Loucy (cell line): Measurements from ENCODE around the gene SSBP2.

Experiments
- H2AFZ ChIP-seq: fragments of 200-600 bp; sonication (generic); 2 replicates; pipeline ENCODE4 v1.6.0; 2016; ENCODE audit warnings: antibody characterized with exemption, mild to moderate bottlenecking, low read length, moderate library complexity
- H3F3A ChIP-seq: fragments of 200-600 bp; 2 replicates; pipeline ENCODE4 v1.6.0; 2016; ENCODE audit warnings: antibody characterized with exemption, low read depth, mild to moderate bottlenecking
- H3K27me3 ChIP-seq: fragments of 200-600 bp; sonication (generic); 2 replicates; pipeline ENCODE4 v1.6.1; 2014; ENCODE audit warnings: low read length, mild to moderate bottlenecking; ENCODE audit not compliant: insufficient read depth, poor library complexity, severe bottlenecking
- H3K36me3 ChIP-seq: fragments of 200-600 bp; sonication (generic); 2 replicates; pipeline ENCODE4 v1.6.1; 2016; ENCODE audit warnings: low read length; ENCODE audit not compliant: insufficient read depth
- H3K4me1 ChIP-seq: fragments of 200-600 bp; sonication (generic); 2 replicates; pipeline ENCODE4 v1.5.1; 2014; ENCODE audit warnings: low read length, mild to moderate bottlenecking; ENCODE audit not compliant: insufficient read depth, poor library complexity, severe bottlenecking
- H3K4me2 ChIP-seq: fragments of 200-600 bp; sonication (generic); 2 replicates; pipeline ENCODE4 v1.6.0; 2014; ENCODE audit warnings: antibody characterized with exemption, low read length, low read depth, mild to moderate bottlenecking; ENCODE audit not compliant: poor library complexity, severe bottlenecking
- H3K4me3 ChIP-seq: fragments of 200-600 bp; sonication (generic); 2 replicates; pipeline ENCODE4 v1.5.1; 2014; ENCODE audit warnings: low read length, mild to moderate bottlenecking, mixed read lengths; ENCODE audit not compliant: poor library complexity, severe bottlenecking
- H3K79me2 ChIP-seq: fragments of 200-600 bp; sonication (generic); 2 replicates; pipeline ENCODE4 v1.6.1; 2014; ENCODE audit warnings: low read length; ENCODE audit not compliant: insufficient read depth
- H3K9ac ChIP-seq: fragments of 200-600 bp; sonication (generic); 2 replicates; pipeline ENCODE4 v1.6.0; 2014; ENCODE audit warnings: mild to moderate bottlenecking, low read depth, low read length, moderate library complexity; ENCODE audit not compliant: poor library complexity, severe bottlenecking
- H3K9me2 ChIP-seq: fragments of 200-600 bp; sonication (generic); replicated peaks from 2 replicates; pipeline ENCODE4 v1.6.1; 2016; ENCODE audit warnings: low read depth, low read length, mixed read lengths
- H3K9me3 ChIP-seq: fragments of 200-600 bp; sonication (generic); 2 replicates; pipeline ENCODE4 v1.6.1; 2014; ENCODE audit warnings: mild to moderate bottlenecking, antibody characterized with exemption, low read length, low read depth; ENCODE audit not compliant: insufficient read depth
- H4K20me1 ChIP-seq: fragments of 200-600 bp; sonication (generic); 2 replicates; pipeline ENCODE4 v1.6.0; 2014; ENCODE audit warnings: antibody characterized with exemption, low read length, mild to moderate bottlenecking; ENCODE audit not compliant: insufficient read depth, poor library complexity, severe bottlenecking
- CTCF ChIP-seq: fragments of 200-600 bp; sonication (generic); conservative IDR thresholded peaks from 2 replicates; pipeline ENCODE4 v1.5.1; 2014; ENCODE audit warnings: mild to moderate bottlenecking, antibody characterized with exemption, low read length
- EZH2phosphoT487 ChIP-seq: fragments of 200-600 bp; IDR thresholded peaks from 2 replicates; pipeline ENCODE4 v1.6.1; 2018; ENCODE audit warnings: antibody characterized with exemption, mild to moderate bottlenecking, moderate library complexity, borderline replicate concordance

Gene SSBP2

GRCh38 chr5:81752644-81752963, 1.7 kb upstream of the SSBP2 start:
- H3K4me3 ChIP-seq: peak overlapping the region; percentile 75
- H3K9ac ChIP-seq: peak overlapping the region; percentile 83
- H3K36me3 ChIP-seq: no peaks in the 10 kb centered on the region
- no peak for TF ChIP-seq EZH2phosphoT487
- H3K79me2 ChIP-seq: peaks cover 36% of the 10 kb centered on the region
- no peak overlapping the region for H2AFZ ChIP-seq
- peaks cover 38% of the 10 kb centered on the region for H3K4me1 ChIP-seq
- H3K27me3 ChIP-seq: no peaks in the 10 kb centered on the region
- H3K9me2 ChIP-seq: no peaks in the 10 kb centered on the region
- H3K4me2 ChIP-seq: peak overlapping the region; percentile 70
- no peaks in the 10 kb centered on the region for H3K9me3 ChIP-seq
- H4K20me1 ChIP-seq: peaks cover 20% of the 10 kb centered on the region
- H3F3A ChIP-seq: no peaks in the 10 kb centered on the region

- Histone ChIP-seq H3K79me2 (peaks cover 42% of the 10 kb centered on the region), H4K20me1 (peaks cover 25% of the 10 kb centered on the region), H3K36me3 (no peaks in the 10 kb centered on the region), H3K4me3 (peak overlapping the region; percentile 75), H3K4me1 (peaks cover 43% of the 10 kb centered on the region), H3K4me2 (peak overlapping the region; percentile 70), H3F3A (no peaks in the 10 kb centered on the region), H3K27me3 (no peaks in the 10 kb centered on the region), H3K9ac (peak overlapping the region; percentile 83), H3K9me2 (no peaks in the 10 kb centered on the region), H2AFZ (peak overlapping the region; percentile 82; the same call in 1 of the 2 replicates), H3K9me3 (no peaks in the 10 kb centered on the region)
- TF ChIP-seq CTCF: no peak
- TF ChIP-seq EZH2phosphoT487: no peak
Observed at GRCh38 chr5:81751836-81752643, 1.1 kb upstream of the SSBP2 start.

GRCh38 chr5:81750308-81751008, 439 bp downstream of the SSBP2 start:
- peaks cover 54% of the 10 kb centered on the region for H3K4me1 ChIP-seq
- H3K9ac ChIP-seq: peak overlapping the region; percentile 84
- H2AFZ ChIP-seq: no peak overlapping the region
- no peaks in the 10 kb centered on the region for H3K9me2 ChIP-seq
- H4K20me1 ChIP-seq: peaks cover 37% of the 10 kb centered on the region
- no peaks in the 10 kb centered on the region for H3K27me3 ChIP-seq
- H3K36me3 ChIP-seq: no peaks in the 10 kb centered on the region
- H3K4me3 ChIP-seq: peak overlapping the region; percentile 80
- H3K4me2 ChIP-seq: peak overlapping the region; percentile 32
- peaks cover 58% of the 10 kb centered on the region for H3K79me2 ChIP-seq
- H3K9me3 ChIP-seq: no peaks in the 10 kb centered on the region
- H3F3A ChIP-seq: no peaks in the 10 kb centered on the region
- TF ChIP-seq EZH2phosphoT487: no peak
- TF ChIP-seq CTCF: no peak
